ENCODE data around the gene ZNF638. TPM values are rescaled to one million over a fixed set of nuclear protein-coding genes. Genes with fewer than 3 reads are reported as not detected.
"Not testable (repeated sequence)": the region's sequence is repeated elsewhere in the genome, so short reads cannot be mapped to it uniquely, and the experiment has no call there.

ZNF638 gene
- polyA plus RNA-seq, 3 donors, result 210 to 235 (median 223) TPM

GRCh38 chr2:71331331-71331580 is 326 bp upstream of the ZNF638 start:
- not testable (repeated sequence) for DNase-seq (ENCODE audit: low read depth in 3 of 3, low spot score in 2 of 3)

- peak in 1 of 3 donors; percentile 41 for DNase-seq (ENCODE audit: low read depth in 3 of 3, low spot score in 2 of 3)
Observed at GRCh38 chr2:71332435-71332796, 834 bp downstream of the ZNF638 start.

- no peak for DNase-seq (ENCODE audit: low read depth in 3 of 3, low spot score in 2 of 3)
Observed at GRCh38 chr2:71333619-71334018, 2.0 kb downstream of the ZNF638 start.

- no peak for DNase-seq (ENCODE audit: low read depth in 3 of 3, low spot score in 2 of 3)
Observed at GRCh38 chr2:71336384-71336783, 4.8 kb downstream of the ZNF638 start.

GRCh38 chr2:71336802-71337201 is 5.2 kb downstream of the ZNF638 start:
- DNase-seq (ENCODE audit: low read depth in 3 of 3, low spot score in 2 of 3), result no peak

GRCh38 chr2:71337776-71338175 is 6.2 kb downstream of the ZNF638 start:
- DNase-seq (ENCODE audit: low read depth in 3 of 3, low spot score in 2 of 3), result no peak

- DNase-seq (ENCODE audit: low read depth in 3 of 3, low spot score in 2 of 3), result no peak
Observed at GRCh38 chr2:71339685-71340084, 8.1 kb downstream of the ZNF638 start.

- no peak for DNase-seq (ENCODE audit: low read depth in 3 of 3, low spot score in 2 of 3)
Observed at GRCh38 chr2:71340176-71340575, 8.6 kb downstream of the ZNF638 start.

- no peak for DNase-seq (ENCODE audit: low read depth in 3 of 3, low spot score in 2 of 3)
Observed at GRCh38 chr2:71341645-71342044, 10.1 kb downstream of the ZNF638 start.

- no peak for DNase-seq (ENCODE audit: low read depth in 3 of 3, low spot score in 2 of 3)
Observed at GRCh38 chr2:71346065-71346464, 14.5 kb downstream of the ZNF638 start.

GRCh38 chr2:71347517-71347916 is 15.9 kb downstream of the ZNF638 start:
- peak in 1 of 3 donors; percentile 24 for DNase-seq (ENCODE audit: low read depth in 3 of 3, low spot score in 2 of 3)

GRCh38 chr2:71348302-71348701 is 16.7 kb downstream of the ZNF638 start:
- peak in 2 of 3 donors; percentile 23 to 36 for DNase-seq (ENCODE audit: low read depth in 3 of 3, low spot score in 2 of 3)

GRCh38 chr2:71353248-71353647 is 21.7 kb downstream of the ZNF638 start:
- no peak for DNase-seq (ENCODE audit: low read depth in 3 of 3, low spot score in 2 of 3)

- DNase-seq (ENCODE audit: low read depth in 3 of 3, low spot score in 2 of 3), result no peak
Observed at GRCh38 chr2:71358931-71359671, 27.5 kb downstream of the ZNF638 start.

- no peak for DNase-seq (ENCODE audit: low read depth in 3 of 3, low spot score in 2 of 3)
Observed at GRCh38 chr2:71360434-71360975, 28.9 kb downstream of the ZNF638 start.

- no peak for DNase-seq (ENCODE audit: low read depth in 3 of 3, low spot score in 2 of 3)
Observed at GRCh38 chr2:71361631-71362030, 30.0 kb downstream of the ZNF638 start.

- DNase-seq (ENCODE audit: low read depth in 3 of 3, low spot score in 2 of 3), result no peak
Observed at GRCh38 chr2:71362447-71362846, 30.9 kb downstream of the ZNF638 start.

GRCh38 chr2:71370015-71370414 is 38.4 kb downstream of the ZNF638 start:
- DNase-seq (ENCODE audit: low read depth in 3 of 3, low spot score in 2 of 3), result no peak

- no peak for DNase-seq (ENCODE audit: low read depth in 3 of 3, low spot score in 2 of 3)
Observed at GRCh38 chr2:71372042-71372441, 40.5 kb downstream of the ZNF638 start.

GRCh38 chr2:71379086-71379485 is 47.5 kb downstream of the ZNF638 start:
- no peak for DNase-seq (ENCODE audit: low read depth in 3 of 3, low spot score in 2 of 3)

- no peak for DNase-seq (ENCODE audit: low read depth in 3 of 3, low spot score in 2 of 3)
Observed at GRCh38 chr2:71380665-71381064, 49.1 kb downstream of the ZNF638 start.

- no peak for DNase-seq (ENCODE audit: low read depth in 3 of 3, low spot score in 2 of 3)
Observed at GRCh38 chr2:71385012-71385411, 53.4 kb downstream of the ZNF638 start.

- DNase-seq (ENCODE audit: low read depth in 3 of 3, low spot score in 2 of 3), result no peak
Observed at GRCh38 chr2:71388214-71388613, 56.6 kb downstream of the ZNF638 start.

All from right renal cortex interstitium (tissue), 3 donors.